ENCODE measurements around the gene GDI2. TPM values are rescaled to one million over a fixed set of nuclear protein-coding genes. Genes with fewer than 3 reads are reported as not detected.
"Not testable (repeated sequence)": the region's sequence is repeated elsewhere in the genome, so short reads cannot be mapped to it uniquely, and the experiment has no call there.

Gene GDI2
- total RNA-seq (2014; rRNA removed; shearing (Covaris generic)): 250 and 279 TPM in 2 replicates
- polyA plus RNA-seq (2014; cell fraction: nucleus; rRNA removed): 115 TPM in 2 replicates

DNA sequence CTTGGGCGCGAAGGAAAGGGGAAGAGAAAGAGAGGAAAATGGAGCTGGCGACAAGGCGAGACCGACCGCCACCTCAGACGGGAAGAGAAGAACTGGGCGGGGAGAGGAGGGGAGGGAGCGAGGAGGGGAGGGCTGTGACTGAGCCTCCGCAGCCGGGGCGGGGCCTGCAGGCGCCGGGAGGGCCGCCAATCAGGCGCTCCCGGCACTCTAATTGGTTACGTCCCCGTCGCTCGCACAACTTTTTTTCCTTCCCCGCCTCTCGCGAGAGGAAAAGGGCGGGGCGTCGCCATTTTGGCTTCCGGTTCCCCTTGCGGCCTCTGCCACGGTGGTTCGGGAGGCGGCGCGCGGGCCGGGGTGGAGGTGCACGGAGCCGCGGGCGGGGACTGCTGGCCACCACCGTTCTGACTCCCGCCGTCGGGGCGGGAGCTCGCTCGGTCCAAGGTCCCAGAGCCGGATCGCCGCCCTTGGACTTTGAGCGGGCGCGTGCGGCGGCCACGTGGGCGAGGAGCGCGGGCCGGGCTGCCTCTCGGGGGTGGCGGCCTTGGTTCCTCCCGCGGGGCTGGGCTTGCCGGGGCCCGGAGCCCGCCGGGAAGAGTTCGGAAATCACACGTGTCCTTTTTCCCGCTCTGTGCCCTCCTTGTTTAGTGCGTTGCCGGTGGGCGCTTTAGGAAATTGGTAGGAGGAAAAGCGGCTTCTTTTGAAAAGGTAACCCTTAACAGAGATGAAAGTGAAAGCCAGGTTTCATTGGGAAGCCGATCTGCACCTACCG is at the start of gene GDI2:
TSS of gene GDI2 (minus strand) at position 94 of the 769 bp plus-strand sequence. CDS start 176 bp downstream, outside the sequence.
- DNase-seq (ENCODE audit: extremely low read depth, low read depth): peak; percentile 92

DNA sequence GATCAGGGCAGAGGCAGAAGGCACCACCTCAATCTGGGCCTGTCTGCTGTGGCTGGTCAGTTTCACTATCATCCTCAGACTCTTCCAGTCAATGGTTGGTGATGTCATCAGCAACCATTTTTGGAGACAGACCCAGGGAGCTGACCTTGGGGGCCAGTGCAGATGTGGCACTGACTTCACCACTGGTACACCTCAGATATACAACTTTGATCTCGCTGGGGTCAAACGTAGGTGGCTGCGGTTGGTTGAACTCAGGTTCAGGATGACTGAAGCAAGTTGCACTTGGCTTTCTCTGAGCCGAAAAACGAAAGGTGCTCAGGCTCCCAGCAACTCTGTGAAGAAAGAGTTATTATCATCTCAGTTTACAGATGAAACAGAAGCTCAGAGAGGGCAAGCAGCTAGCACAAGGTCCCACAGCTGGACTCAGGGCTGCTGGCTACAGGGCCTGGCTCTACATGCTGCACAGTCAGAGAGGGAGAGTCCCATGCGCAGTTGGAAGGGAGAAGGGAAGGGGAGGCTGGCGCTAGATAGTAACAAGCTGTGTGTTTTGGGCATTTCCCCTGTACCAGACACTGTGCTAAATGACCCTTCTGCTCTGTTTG is 49.2 kb upstream of the GDI2 start:
- no peak for DNase-seq (ENCODE audit: extremely low read depth, low read depth)

- no peak for DNase-seq (ENCODE audit: extremely low read depth, low read depth)
Observed at GRCh38 chr10:5860066-5860465, 46.8 kb upstream of the GDI2 start.

DNA sequence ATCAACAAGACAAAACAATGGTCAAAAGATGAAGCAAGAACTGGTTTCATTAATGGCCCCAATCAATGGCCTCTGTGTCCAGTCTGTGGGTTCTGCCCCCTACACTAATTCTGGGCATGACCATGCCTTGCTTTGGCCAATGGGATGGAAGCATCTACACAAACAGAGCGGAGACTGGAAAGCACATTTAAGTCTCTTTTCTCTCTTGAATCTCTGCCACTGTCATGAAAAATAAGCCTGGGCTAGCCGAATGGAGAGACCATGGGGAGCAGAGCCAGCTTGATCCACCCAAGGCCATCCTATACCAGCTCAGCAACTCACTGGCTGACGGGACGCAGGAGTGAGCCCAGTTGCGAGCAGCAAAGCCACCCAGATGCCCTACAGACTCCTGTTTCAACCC is 45.6 kb upstream of the GDI2 start:
- no peak for DNase-seq (ENCODE audit: extremely low read depth, low read depth)

GRCh38 chr10:5856701-5857004 is 43.4 kb upstream of the GDI2 start:
- DNase-seq (ENCODE audit: extremely low read depth, low read depth): no peak

DNA sequence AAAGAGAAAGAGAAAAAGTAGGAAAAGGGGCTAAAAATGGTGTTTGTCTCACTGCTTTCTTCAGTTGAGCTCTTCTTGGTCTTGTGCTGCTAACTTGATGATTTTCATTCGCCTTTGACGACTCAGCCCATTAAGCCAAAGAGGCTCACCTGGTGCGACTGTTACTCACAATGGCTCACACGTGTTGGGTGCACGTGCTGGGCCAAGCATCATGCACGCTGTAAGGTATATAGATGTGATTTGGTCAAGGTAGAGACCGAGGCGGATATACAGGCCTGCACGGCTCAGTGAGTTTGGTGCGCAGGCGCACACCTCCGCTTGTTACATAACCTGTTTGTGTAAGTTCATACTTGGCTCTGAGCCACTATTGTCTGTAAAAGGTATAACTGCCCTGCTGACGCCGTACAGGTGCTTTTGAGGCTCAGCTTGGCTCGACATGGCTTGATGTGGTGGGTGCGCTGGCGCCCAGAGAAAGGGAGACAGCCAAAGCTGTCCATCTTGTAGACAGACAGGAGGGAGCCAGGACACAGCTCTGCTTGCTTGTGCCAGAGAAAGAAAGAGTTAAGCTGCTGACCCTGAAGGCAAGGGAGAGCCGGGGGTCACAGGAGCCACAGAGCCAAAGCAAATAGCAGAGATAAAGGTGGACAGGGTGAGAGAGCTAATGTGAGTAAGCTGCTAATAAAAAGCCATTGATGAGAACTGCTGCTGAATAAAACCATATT is 42.9 kb upstream of the GDI2 start:
- no peak for DNase-seq (ENCODE audit: extremely low read depth, low read depth)

- no peak for DNase-seq (ENCODE audit: extremely low read depth, low read depth)
Observed at GRCh38 chr10:5854131-5854475, 40.9 kb upstream of the GDI2 start.

- not testable (repeated sequence) for DNase-seq (ENCODE audit: extremely low read depth, low read depth)
Observed at GRCh38 chr10:5846667-5847066, 33.4 kb upstream of the GDI2 start.

GRCh38 chr10:5844345-5845055 is 31.3 kb upstream of the GDI2 start:
- no peak for DNase-seq (ENCODE audit: extremely low read depth, low read depth)

DNA sequence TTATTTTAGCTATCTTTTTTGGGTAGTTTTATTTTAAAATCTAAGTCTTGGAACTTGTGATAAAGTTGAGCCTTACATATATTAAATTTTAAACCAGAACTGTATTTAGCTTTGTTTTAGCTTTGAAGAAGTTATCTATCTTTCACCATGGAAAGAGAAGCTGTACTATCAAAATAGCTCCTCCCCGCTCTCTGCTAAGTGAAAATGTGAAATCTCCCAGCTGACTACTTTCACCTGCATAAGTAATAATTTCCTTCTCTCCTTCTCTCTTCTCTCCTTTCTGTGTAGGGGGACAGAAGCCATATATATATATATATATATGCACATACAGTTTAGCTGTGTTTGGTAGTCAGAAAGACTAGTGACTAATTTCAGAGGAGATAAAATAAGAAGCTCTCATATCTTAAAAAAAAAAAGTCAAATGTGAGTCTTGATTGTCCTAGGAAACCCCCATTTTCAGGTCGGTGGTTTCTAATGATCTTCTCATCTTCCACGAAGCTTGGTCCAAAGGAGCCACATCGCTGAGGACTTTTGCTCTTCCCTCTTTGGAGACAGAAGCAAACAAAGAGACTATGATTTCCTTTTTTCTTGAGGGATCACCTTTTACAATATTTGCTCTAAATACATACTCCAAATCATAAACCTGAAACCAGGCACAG is 30.6 kb upstream of the GDI2 start:
- DNase-seq (ENCODE audit: extremely low read depth, low read depth): no peak

GRCh38 chr10:5841965-5842364 is 28.7 kb upstream of the GDI2 start:
- DNase-seq (ENCODE audit: extremely low read depth, low read depth): no peak

- DNase-seq (ENCODE audit: extremely low read depth, low read depth): no peak
Observed at GRCh38 chr10:5840314-5841307, 27.4 kb upstream of the GDI2 start.

GRCh38 chr10:5836181-5836580 is 22.9 kb upstream of the GDI2 start:
- not testable (repeated sequence) for DNase-seq (ENCODE audit: extremely low read depth, low read depth)

DNA sequence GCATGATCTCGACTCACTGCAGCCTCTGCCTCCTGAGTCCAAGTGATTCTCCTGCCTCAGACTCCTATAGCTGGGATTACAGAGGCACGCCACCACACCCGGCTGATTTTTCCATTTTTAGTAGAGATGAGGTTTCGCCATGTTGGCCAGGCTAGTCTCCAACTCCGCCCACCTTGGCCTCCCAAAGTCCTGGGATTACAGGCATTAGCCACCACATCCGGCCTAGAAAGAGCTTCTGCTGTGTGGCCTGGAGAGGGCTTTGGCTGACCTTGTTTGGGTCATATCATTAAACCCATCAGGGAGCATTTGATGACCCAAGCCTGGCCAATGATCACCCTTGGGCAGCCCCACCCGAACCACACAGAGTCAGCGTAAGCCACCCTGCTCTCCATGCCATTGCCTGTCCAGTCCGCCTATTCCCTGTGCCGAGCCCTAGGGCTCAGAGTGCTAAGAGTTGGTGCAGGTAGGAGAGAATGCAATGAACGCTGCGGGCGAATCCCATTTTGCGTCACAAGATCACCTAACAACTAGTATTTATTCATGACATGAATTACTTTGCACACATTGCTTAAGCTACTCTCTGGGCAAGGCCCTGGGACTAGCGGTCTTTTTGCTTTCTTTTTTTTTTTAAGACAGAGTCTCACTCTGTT is 22.3 kb upstream of the GDI2 start:
- no peak for DNase-seq (ENCODE audit: extremely low read depth, low read depth)

GRCh38 chr10:5833814-5834213 is 20.6 kb upstream of the GDI2 start:
- no peak for DNase-seq (ENCODE audit: extremely low read depth, low read depth)

- no peak for DNase-seq (ENCODE audit: extremely low read depth, low read depth)
Observed at GRCh38 chr10:5832946-5833345, 19.7 kb upstream of the GDI2 start.

DNA sequence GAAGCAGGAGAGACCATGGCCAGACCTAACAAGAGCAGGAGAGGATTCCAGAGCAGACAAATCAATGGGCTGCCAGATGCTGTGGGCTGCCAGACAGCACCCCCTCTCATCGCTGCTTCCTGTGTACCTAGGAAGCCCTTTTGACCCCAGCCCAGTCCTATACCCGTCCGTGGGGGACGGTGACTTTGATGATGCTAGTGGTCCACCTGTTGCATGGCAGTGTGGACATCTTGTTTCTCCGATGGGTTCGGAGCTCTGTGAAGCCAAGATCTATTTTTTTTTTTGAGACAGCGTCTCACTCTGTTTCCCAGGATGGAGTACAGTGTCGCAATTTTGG is 18.2 kb upstream of the GDI2 start:
- no peak for DNase-seq (ENCODE audit: extremely low read depth, low read depth)

DNA sequence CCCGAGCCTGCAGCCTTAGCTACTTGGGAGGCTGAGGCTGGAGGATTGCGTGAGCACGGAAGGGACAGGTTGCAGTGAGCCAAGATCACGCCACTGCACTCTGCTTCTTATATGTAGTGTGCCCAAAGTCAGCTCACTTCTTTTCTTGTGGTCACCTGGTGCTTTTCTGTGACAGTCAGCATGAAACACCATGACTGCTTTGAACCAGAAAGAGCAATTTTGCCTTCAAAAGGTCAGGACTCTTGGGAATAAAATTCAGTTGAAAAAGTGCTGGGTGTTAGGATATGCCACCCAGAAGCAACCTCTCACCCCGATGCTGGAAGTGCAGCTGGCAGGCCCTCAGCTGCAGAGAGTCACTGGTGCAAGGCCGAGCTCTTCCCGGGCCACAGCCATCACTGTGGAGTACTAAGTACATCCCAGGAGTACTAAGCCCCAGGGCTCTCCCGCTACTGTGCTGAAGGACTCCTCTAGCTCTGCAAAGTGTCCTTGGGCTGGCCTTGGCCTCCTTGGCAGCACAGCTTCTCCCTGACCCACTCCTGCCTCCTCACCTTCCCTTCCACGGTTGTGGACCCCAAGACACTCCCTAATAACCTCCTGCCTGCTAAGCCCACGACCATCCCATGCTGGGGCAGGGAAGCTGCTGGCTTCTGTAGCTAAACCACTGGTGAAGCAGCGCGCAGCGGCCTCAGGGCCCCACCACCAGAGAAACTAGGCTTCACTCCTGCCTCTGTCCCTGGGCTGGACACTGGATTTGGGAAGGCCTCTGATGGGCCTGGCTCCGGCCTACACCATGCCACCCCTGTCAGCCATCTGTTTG is 17.6 kb upstream of the GDI2 start:
- DNase-seq (ENCODE audit: extremely low read depth, low read depth): no peak

Data from NCI-H460 (cell line).